Neutrophil (primary cell): Measurements from ENCODE around the gene EVI5L.

Experiments
- H3K27ac ChIP-seq: fragments of 200-600 bp; sonication (generic); 2 replicates; pipeline ENCODE4 v1.5.1; 2016; ENCODE audit warnings: mild to moderate bottlenecking, moderate library complexity
- H3K27me3 ChIP-seq: fragments of 200-600 bp; sonication (generic); 2 replicates; pipeline ENCODE4 v1.6.0; 2016; ENCODE audit warnings: mild to moderate bottlenecking
- H3K36me3 ChIP-seq: fragments of 200-600 bp; sonication (generic); 2 replicates; pipeline ENCODE4 v1.5.1; 2017
- H3K4me1 ChIP-seq, 2 experiments: fragments of 200-600 bp in 1 of 2; sonication (generic) in 1 of 2; 1 replicate in 1 of 2; 2 replicates in 1 of 2; pipeline versions ENCODE4 v1.5.1 to v1.6.1; 2013 to 2016; ENCODE audit warnings: low read depth in 1 of 2, low read length in 1 of 2, mild to moderate bottlenecking in 1 of 2, moderate library complexity in 1 of 2; ENCODE audit not compliant: control insufficient read depth in 1 of 2, insufficient read depth in 1 of 2
- H3K4me3 ChIP-seq, 2 experiments: fragments of 200-600 bp in 1 of 2; sonication (generic) in 1 of 2; 1 replicate in 1 of 2; 2 replicates in 1 of 2; pipeline ENCODE4 v1.5.1; 2013 to 2016; ENCODE audit warnings: low read depth in 1 of 2, low read length in 1 of 2, mild to moderate bottlenecking in 1 of 2, moderate library complexity in 1 of 2
- H3K9me3 ChIP-seq: fragments of 200-600 bp; sonication (generic); 2 replicates; pipeline ENCODE4 v1.5.1; 2016
- CTCF ChIP-seq: fragments of 200-600 bp; sonication (generic); IDR thresholded peaks from 2 replicates; pipeline ENCODE4 v1.5.1; 2016; ENCODE audit warnings: antibody characterized with exemption

The EVI5L gene

GRCh38 chr19:7817801-7818200 lies 12.2 kb upstream of the EVI5L start:
- Histone ChIP-seq H3K27ac (no peak overlapping the region), H3K4me1 (peaks cover 8 to 16% of the 10 kb centered on the region in 2 experiments), H3K36me3 (no peaks in the 10 kb centered on the region), H3K27me3 (peaks cover 11% of the 10 kb centered on the region), H3K9me3 (no peaks in the 10 kb centered on the region), H3K4me3 (no peak overlapping the region)
- no peak for TF ChIP-seq CTCF

GRCh38 chr19:7818806-7819205 lies 11.2 kb upstream of the EVI5L start:
- TF ChIP-seq CTCF: no peak
- Histone ChIP-seq H3K27me3 (peaks cover 15% of the 10 kb centered on the region), H3K36me3 (no peaks in the 10 kb centered on the region), H3K27ac (no peak overlapping the region), H3K9me3 (no peaks in the 10 kb centered on the region), H3K4me1 (peaks cover 8 to 16% of the 10 kb centered on the region in 2 experiments), H3K4me3 (no peak overlapping the region)

GRCh38 chr19:7819337-7819736 lies 10.7 kb upstream of the EVI5L start:
- Histone ChIP-seq H3K4me3 (no peak overlapping the region), H3K27me3 (peaks cover 19% of the 10 kb centered on the region), H3K36me3 (no peaks in the 10 kb centered on the region), H3K9me3 (no peaks in the 10 kb centered on the region), H3K27ac (no peak overlapping the region), H3K4me1 (peaks cover 8 to 16% of the 10 kb centered on the region in 2 experiments)
- no peak for TF ChIP-seq CTCF

- Histone ChIP-seq H3K9me3 (no peaks in the 10 kb centered on the region), H3K4me1 (peaks cover under 1 to 9% of the 10 kb centered on the region in 2 experiments), H3K27me3 (peaks cover 28% of the 10 kb centered on the region), H3K36me3 (no peaks in the 10 kb centered on the region), H3K4me3 (no peak overlapping the region), H3K27ac (no peak overlapping the region)
- TF ChIP-seq CTCF: no peak
These were observed 9.4 kb upstream of the EVI5L start for GRCh38 chr19:7820588-7820987.

- no peak overlapping the region for H3K4me3 ChIP-seq
- no peak for TF ChIP-seq CTCF
- H3K9me3 ChIP-seq: no peaks in the 10 kb centered on the region
- no peaks in the 10 kb centered on the region for H3K36me3 ChIP-seq
- no peak overlapping the region for H3K27ac ChIP-seq
- H3K27me3 ChIP-seq: peaks cover 53% of the 10 kb centered on the region
- peaks cover 0 to 4% of the 10 kb centered on the region in 2 experiments for H3K4me1 ChIP-seq
These were observed 7.0 kb upstream of the EVI5L start for GRCh38 chr19:7822910-7823515.
